Activated T-cell treated with anti-CD3 and anti-CD28 coated beads, Interleukin-2, amount 50 U/mL, for 72 hours (primary cell): ENCODE measurements around the gene CA10. TPM values are rescaled to one million over a fixed set of nuclear protein-coding genes. Genes with fewer than 3 reads are reported as not detected.

Experiments
- ATAC-seq, 2 donors: fragments of 150-1000 bp; cut with Tn5 transposase; replicated peaks in 1 of 2; 2 replicates each; pipeline ENCODE4 v1.10.0; 2021; ENCODE audit warnings: moderate library complexity in 2 of 2, mild to moderate bottlenecking in 1 of 2
- DNase-seq, 2 donors: peaks; one replicate each; pipeline ENCODE4 v3.0.0; 2021 to 2022; ENCODE audit warnings: mixed read lengths in 1 of 2
- H3K27ac Mint-ChIP-seq: one replicate; pipeline ENCODE4 v1.8.0; 2022; ENCODE audit warnings: mild to moderate bottlenecking, moderate library complexity, mixed read lengths
- H3K27me3 Mint-ChIP-seq: one replicate; pipeline ENCODE4 v1.8.0; 2022; ENCODE audit warnings: low read depth, mixed read lengths
- H3K36me3 Mint-ChIP-seq, 2 donors: one replicate each; pipeline ENCODE4 v1.8.0; 2022; ENCODE audit warnings: mixed read lengths in 2 of 2, mild to moderate bottlenecking in 1 of 2; ENCODE audit not compliant: insufficient read depth in 2 of 2
- H3K4me1 Mint-ChIP-seq: one replicate; pipeline ENCODE4 v1.8.0; 2022; ENCODE audit warnings: low read depth, mixed read lengths
- H3K4me3 Mint-ChIP-seq, 2 donors: one replicate each; pipeline ENCODE4 v1.8.0; 2022; ENCODE audit warnings: mild to moderate bottlenecking in 2 of 2, mixed read lengths in 2 of 2, moderate library complexity in 2 of 2
- H3K9me3 Mint-ChIP-seq, 2 donors: one replicate each; pipeline ENCODE4 v1.8.0; 2022; ENCODE audit warnings: mixed read lengths in 2 of 2
- total RNA-seq, 2 donors: library from RNA; stranded (reverse); gene quantifications; one replicate each; pipeline ENCODE4 v1.2.3, GENCODE V29; 2022

The CA10 gene
- total RNA-seq, 2 donors from 2014 or later, result not detected

GRCh38 chr17:51720439-51720838 lies 438.1 kb downstream of the CA10 start:
- DNase-seq (no peak), ATAC-seq (no peak)
- H3K4me1 Mint-ChIP-seq, result no peaks in the 10 kb centered on the region
- no peaks in the 10 kb centered on the region for H3K36me3 Mint-ChIP-seq
- no peak overlapping the region for H3K27ac Mint-ChIP-seq
- no peak overlapping the region for H3K4me3 Mint-ChIP-seq
- H3K27me3 Mint-ChIP-seq, result peaks cover 17% of the 10 kb centered on the region
- H3K9me3 Mint-ChIP-seq, result peaks cover 0 to 3% of the 10 kb centered on the region in 2 donors

GRCh38 chr17:51718983-51719382 lies 439.5 kb downstream of the CA10 start:
- ATAC-seq (no peak), DNase-seq (no peak)
- no peak overlapping the region for H3K4me3 Mint-ChIP-seq
- peaks cover 0 to 3% of the 10 kb centered on the region in 2 donors for H3K9me3 Mint-ChIP-seq
- H3K4me1 Mint-ChIP-seq, result no peaks in the 10 kb centered on the region
- no peaks in the 10 kb centered on the region for H3K36me3 Mint-ChIP-seq
- H3K27ac Mint-ChIP-seq, result no peak overlapping the region
- peaks cover 17% of the 10 kb centered on the region for H3K27me3 Mint-ChIP-seq

GRCh38 chr17:51711581-51711980 lies 446.9 kb downstream of the CA10 start:
- Mint-ChIP-seq H3K9me3 (no peaks in the 10 kb centered on the region), H3K27ac (no peak overlapping the region), H3K4me3 (no peak overlapping the region), H3K27me3 (peaks cover 10% of the 10 kb centered on the region), H3K4me1 (no peaks in the 10 kb centered on the region), H3K36me3 (no peaks in the 10 kb centered on the region)
- DNase-seq (no peak), ATAC-seq (no peak)

- DNase-seq (no peak), ATAC-seq (no peak)
- H3K36me3 Mint-ChIP-seq, result no peaks in the 10 kb centered on the region
- no peak overlapping the region for H3K4me3 Mint-ChIP-seq
- no peaks in the 10 kb centered on the region for H3K4me1 Mint-ChIP-seq
- H3K27me3 Mint-ChIP-seq, result peaks cover 10% of the 10 kb centered on the region
- H3K27ac Mint-ChIP-seq, result no peak overlapping the region
- no peaks in the 10 kb centered on the region for H3K9me3 Mint-ChIP-seq
These were observed 447.9 kb downstream of the CA10 start for GRCh38 chr17:51710634-51710979.

- Mint-ChIP-seq H3K4me3 (no peak overlapping the region), H3K27ac (no peak overlapping the region), H3K9me3 (no peaks in the 10 kb centered on the region), H3K27me3 (peaks cover 10% of the 10 kb centered on the region), H3K4me1 (no peaks in the 10 kb centered on the region), H3K36me3 (no peaks in the 10 kb centered on the region)
- DNase-seq (no peak), ATAC-seq (no peak)
These were observed 448.6 kb downstream of the CA10 start for GRCh38 chr17:51709694-51710633.

- no peak overlapping the region for H3K27ac Mint-ChIP-seq
- DNase-seq (no peak), ATAC-seq (no peak)
- no peak overlapping the region for H3K4me3 Mint-ChIP-seq
- peaks cover 10% of the 10 kb centered on the region for H3K27me3 Mint-ChIP-seq
- H3K9me3 Mint-ChIP-seq, result no peaks in the 10 kb centered on the region
- H3K36me3 Mint-ChIP-seq, result no peaks in the 10 kb centered on the region
- no peaks in the 10 kb centered on the region for H3K4me1 Mint-ChIP-seq
These were observed 451.3 kb downstream of the CA10 start for GRCh38 chr17:51707216-51707615.

- no peaks in the 10 kb centered on the region for H3K9me3 Mint-ChIP-seq
- no peaks in the 10 kb centered on the region for H3K4me1 Mint-ChIP-seq
- H3K36me3 Mint-ChIP-seq, result no peaks in the 10 kb centered on the region
- ATAC-seq (no peak), DNase-seq (no peak)
- no peak overlapping the region for H3K27ac Mint-ChIP-seq
- no peak overlapping the region for H3K4me3 Mint-ChIP-seq
- peaks cover 10% of the 10 kb centered on the region for H3K27me3 Mint-ChIP-seq
These were observed 452.4 kb downstream of the CA10 start for GRCh38 chr17:51706093-51706492.

- DNase-seq, result no peak
- no peak overlapping the region for H3K4me3 Mint-ChIP-seq
- peaks cover 8% of the 10 kb centered on the region for H3K27me3 Mint-ChIP-seq
- no peaks in the 10 kb centered on the region for H3K4me1 Mint-ChIP-seq
- H3K36me3 Mint-ChIP-seq, result no peaks in the 10 kb centered on the region
- H3K27ac Mint-ChIP-seq, result no peak overlapping the region
- H3K9me3 Mint-ChIP-seq, result no peaks in the 10 kb centered on the region
- ATAC-seq, result no peak
These were observed 454.9 kb downstream of the CA10 start for GRCh38 chr17:51703361-51704341.

- no peak overlapping the region for H3K4me3 Mint-ChIP-seq
- no peaks in the 10 kb centered on the region for H3K9me3 Mint-ChIP-seq
- DNase-seq (no peak), ATAC-seq (no peak)
- H3K27me3 Mint-ChIP-seq, result peaks cover 15% of the 10 kb centered on the region
- no peaks in the 10 kb centered on the region for H3K36me3 Mint-ChIP-seq
- no peaks in the 10 kb centered on the region for H3K4me1 Mint-ChIP-seq
- H3K27ac Mint-ChIP-seq, result no peak overlapping the region
These were observed 455.6 kb downstream of the CA10 start for GRCh38 chr17:51702963-51703360.

GRCh38 chr17:51701501-51701900 lies 457.0 kb downstream of the CA10 start:
- DNase-seq (no peak), ATAC-seq (no peak)
- no peaks in the 10 kb centered on the region for H3K36me3 Mint-ChIP-seq
- no peaks in the 10 kb centered on the region for H3K4me1 Mint-ChIP-seq
- no peak overlapping the region for H3K27ac Mint-ChIP-seq
- H3K4me3 Mint-ChIP-seq, result no peak overlapping the region
- peaks cover 0 to under 1% of the 10 kb centered on the region in 2 donors for H3K9me3 Mint-ChIP-seq
- peaks cover 22% of the 10 kb centered on the region for H3K27me3 Mint-ChIP-seq

- H3K36me3 Mint-ChIP-seq, result no peaks in the 10 kb centered on the region
- no peak for ATAC-seq
- H3K4me3 Mint-ChIP-seq, result no peak overlapping the region
These were observed 458.3 kb downstream of the CA10 start for GRCh38 chr17:51700011-51700760.

GRCh38 chr17:51699303-51699702 lies 459.2 kb downstream of the CA10 start:
- no peak for DNase-seq
- Mint-ChIP-seq H3K4me3 (no peak overlapping the region), H3K9me3 (peaks cover 2 to 3% of the 10 kb centered on the region in 2 donors), H3K27ac (no peak overlapping the region), H3K4me1 (no peaks in the 10 kb centered on the region), H3K27me3 (peaks cover 22% of the 10 kb centered on the region), H3K36me3 (no peaks in the 10 kb centered on the region)
- ATAC-seq, result no peak

More at GRCh38 chr17:51700011-51700760, 458.3 kb downstream of the CA10 start:
- Mint-ChIP-seq H3K4me1 (no peaks in the 10 kb centered on the region), H3K9me3 (peaks cover 1 to 2% of the 10 kb centered on the region in 2 donors), H3K27ac (no peak overlapping the region), H3K27me3 (peaks cover 22% of the 10 kb centered on the region)
- no peak for DNase-seq
